Sciatic nerve (tissue), 2 donors: ENCODE results near the gene SLC7A6. TPM values are rescaled to one million over a fixed set of nuclear protein-coding genes. Genes with fewer than 3 reads are reported as not detected.
A peak's percentile ranks its signal among the peaks of the same experiment; 100 is the strongest.

ENCODE experiments used
- ATAC-seq: fragments of 200-7000 bp; cut with Tn5 transposase; one replicate; pipeline ENCODE4 v1.9.1; 2020; ENCODE audit warnings: mild to moderate bottlenecking, moderate library complexity
- DNase-seq: peaks from one replicate; pipeline ENCODE4 v3.0.0-alpha.2; 2020; ENCODE audit warnings: low spot score
- intact Hi-C: fragments of 100-400 bp; cut with DNase I; formaldehyde crosslinking; loops from one replicate; pipeline ENCODE4 v1.14.2; 2022
- total RNA-seq: library from RNA; stranded (reverse); fragmentation: NEBNext Ultra II Directional; extraction: Animal tissue kit (Norgen Biotek cat#: 25700); gene quantifications from one replicate; pipeline ENCODE4 v1.2.1, GENCODE V29; 2021
- donor health status: DM: no; HTN: no; CAD: no.
- donor health status: DM: no; HTN: no; CAD: no.

SLC7A6 gene
- total RNA-seq, 1 donor from 2014 or later, result 75.5 TPM

GRCh38 chr16:68249371-68249770 is 15.0 kb upstream of the SLC7A6 start:
- no peak for ATAC-seq
- no peak for DNase-seq
- intact Hi-C loops, result no loop called here

- DNase-seq (no peak), ATAC-seq (no peak)
- intact Hi-C loops, result no loop called here
Observed at GRCh38 chr16:68250951-68251350, 13.4 kb upstream of the SLC7A6 start.

DNA sequence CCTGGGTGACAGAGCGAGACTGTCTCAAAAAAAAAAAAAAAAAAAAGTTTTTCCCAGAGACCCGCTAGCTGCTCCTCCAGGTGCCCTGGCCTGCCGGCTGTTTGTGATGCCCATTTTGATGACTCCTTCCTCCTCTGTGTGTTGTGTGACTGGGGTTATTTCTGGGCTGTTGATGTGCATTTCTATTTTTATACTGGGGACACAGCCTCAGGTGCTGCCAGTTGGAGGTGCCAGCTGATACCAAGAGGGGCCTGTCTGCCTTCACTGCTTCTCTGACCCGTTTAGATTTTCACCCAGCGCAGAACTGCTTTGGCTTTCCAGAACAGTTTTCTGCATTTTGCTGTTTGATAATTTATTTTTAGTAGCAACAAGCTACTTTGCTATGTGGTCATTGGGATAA is 12.5 kb upstream of the SLC7A6 start:
- DNase-seq (no peak), ATAC-seq (no peak)
- intact Hi-C loops, result no loop called here

DNA sequence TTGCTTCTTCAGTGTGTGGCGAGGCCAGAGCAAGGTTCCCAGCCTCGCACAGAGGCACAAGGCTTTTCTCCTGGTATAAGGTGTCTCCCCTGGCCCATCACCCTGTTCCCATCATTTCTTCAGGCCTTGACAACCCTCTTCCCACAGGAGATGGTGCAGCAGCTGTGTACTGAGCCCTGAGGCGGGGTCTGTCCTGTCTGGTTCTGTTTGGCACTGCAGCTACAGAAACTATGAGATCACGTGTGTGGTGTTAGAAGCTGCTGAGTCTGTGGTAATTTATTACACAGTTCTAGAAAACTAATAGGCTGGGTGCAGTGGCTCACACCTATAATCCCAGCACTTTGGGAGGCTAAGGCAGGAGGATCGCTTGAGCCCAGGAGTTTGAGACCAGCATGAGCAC is 11.9 kb upstream of the SLC7A6 start:
- no peak for ATAC-seq
- DNase-seq, result no peak
- intact Hi-C loops, result no loop called here

GRCh38 chr16:68253721-68254120 is 10.6 kb upstream of the SLC7A6 start:
- ATAC-seq, result no peak
- DNase-seq, result no peak
- intact Hi-C loops, result no loop called here

GRCh38 chr16:68255712-68256111 is 8.6 kb upstream of the SLC7A6 start:
- intact Hi-C loops, result no loop called here
- no peak for ATAC-seq
- DNase-seq, result no peak

- intact Hi-C loops, result no loop called here
- peak; percentile 20 for ATAC-seq
- no peak for DNase-seq
Observed at GRCh38 chr16:68257251-68257905, 6.9 kb upstream of the SLC7A6 start.

- no peak for DNase-seq
- peak; percentile 37 for ATAC-seq
- intact Hi-C loops, result no loop called here
Observed at GRCh38 chr16:68257906-68258800, 6.2 kb upstream of the SLC7A6 start.

GRCh38 chr16:68259007-68259825 is 5.1 kb upstream of the SLC7A6 start:
- ATAC-seq, result no peak
- no peak for DNase-seq
- intact Hi-C loops, result no loop called here

GRCh38 chr16:68263559-68264127 is 683 bp upstream of the SLC7A6 start:
- intact Hi-C loops, result loop anchor here (5.0 kb wide), 1 partner anchor 69 kb away; no protein-coding TSS in a partner anchor
- DNase-seq (no peak), ATAC-seq (no peak)

DNA sequence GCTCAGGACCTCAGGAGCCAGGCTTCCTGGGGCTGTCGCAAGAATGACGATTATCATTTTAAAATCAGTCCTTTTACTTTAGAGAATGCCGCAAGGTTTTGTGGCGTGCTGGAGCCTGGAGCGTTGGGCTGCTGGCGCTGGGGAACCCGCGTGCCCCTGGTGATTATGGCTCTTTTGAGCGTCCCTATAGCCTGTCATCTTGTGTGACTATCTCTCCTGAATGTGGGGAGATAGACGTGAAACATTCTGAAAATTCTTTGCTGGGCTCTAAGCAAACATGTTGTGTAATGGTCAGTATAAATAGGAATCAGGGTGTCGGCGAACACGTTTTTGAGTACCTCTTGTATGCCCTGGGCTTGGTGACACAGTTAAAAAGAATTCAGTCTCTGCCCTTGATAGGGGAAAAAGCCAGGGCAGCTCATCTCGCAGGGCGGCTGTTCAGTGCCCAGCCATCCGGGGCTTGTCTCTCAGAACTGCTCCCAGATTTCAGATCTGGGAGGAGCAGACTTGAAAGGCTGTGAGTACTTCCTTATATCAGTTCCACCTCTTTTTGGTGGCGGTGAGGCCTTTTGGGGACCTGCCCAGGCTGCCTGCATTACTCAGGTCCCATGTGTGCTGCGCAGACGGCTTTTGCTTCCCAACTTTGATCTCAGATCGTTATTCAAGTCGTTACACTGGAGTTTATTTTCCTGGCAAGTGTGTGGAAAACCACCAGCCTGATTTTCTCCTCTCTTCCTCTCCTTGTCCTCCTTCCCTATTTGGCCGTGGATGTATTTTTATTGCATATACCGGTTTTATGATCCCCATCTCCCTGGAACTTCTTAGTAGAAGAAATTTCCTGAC is 973 bp downstream of the SLC7A6 start:
- DNase-seq, result peak; percentile 71
- intact Hi-C loops, result no loop called here
- peak; percentile 73 for ATAC-seq

GRCh38 chr16:68267612-68268405 is 3.5 kb downstream of the SLC7A6 start:
- DNase-seq, result no peak
- ATAC-seq, result no peak
- intact Hi-C loops, result no loop called here

DNA sequence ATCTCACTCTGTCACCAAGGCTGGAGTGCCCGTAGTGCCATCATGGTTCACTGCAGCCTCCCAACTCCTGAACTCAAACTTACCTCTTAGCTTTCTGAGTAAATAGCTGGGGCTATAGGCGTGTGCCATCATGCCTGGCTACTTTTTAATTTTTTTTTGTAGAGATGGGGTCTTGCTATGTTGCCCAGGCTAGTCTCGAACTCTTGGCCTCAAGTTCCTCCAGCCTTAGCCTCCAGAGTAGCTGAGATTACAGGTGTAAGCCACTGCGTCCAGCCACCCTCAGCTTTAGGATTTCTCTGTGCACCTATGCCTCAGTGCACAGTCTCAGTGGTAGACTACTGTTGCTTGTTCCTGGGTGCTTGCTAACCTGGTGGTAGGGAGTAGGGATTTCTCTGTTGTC is 5.5 kb downstream of the SLC7A6 start:
- ATAC-seq (no peak), DNase-seq (no peak)
- intact Hi-C loops, result no loop called here

DNA sequence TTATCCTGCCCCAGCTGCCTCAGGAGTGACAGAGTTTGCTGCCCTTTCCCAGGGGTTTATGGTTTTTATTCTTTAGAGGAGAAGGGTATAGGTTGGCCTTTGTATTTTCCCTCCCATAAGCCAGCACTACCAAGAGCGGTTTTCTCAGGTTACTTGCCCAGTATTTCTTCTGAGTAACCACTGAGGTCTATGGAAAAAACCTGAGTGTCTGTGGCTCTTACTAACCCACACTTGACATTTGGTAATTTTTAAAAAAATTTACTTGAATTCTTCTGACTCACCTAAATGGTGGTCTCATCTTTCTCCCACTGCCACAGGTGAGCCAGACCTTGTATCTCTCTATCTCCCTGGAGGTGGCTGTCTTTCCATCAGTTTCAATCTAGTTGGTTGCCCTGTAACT is 6.0 kb downstream of the SLC7A6 start:
- no peak for DNase-seq
- ATAC-seq, result no peak
- intact Hi-C loops, result no loop called here

GRCh38 chr16:68272507-68273209 is 8.3 kb downstream of the SLC7A6 start:
- intact Hi-C loops, result no loop called here
- DNase-seq, result no peak
- no peak for ATAC-seq

DNA sequence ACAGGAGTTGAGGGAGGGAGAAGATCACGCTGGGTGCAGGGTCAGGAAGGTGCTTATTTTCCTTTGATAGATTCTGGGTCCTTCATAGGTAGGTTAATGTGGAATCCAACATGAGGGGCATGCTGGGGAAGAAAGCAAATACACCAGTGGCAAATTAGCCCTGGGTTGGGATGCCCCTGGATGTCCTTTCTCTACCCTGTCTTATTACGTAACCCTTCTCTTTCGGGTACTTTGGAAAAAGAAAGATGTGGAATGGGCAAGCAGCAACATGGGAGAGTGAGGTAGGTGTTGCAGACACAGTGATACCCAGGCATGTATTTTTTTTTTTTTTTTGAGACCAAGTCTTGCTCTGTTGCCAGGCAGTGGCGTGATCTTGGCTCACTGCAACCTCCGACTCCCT is 9.1 kb downstream of the SLC7A6 start:
- no peak for DNase-seq
- intact Hi-C loops, result no loop called here
- ATAC-seq, result no peak

GRCh38 chr16:68273896-68274295 is 9.6 kb downstream of the SLC7A6 start:
- intact Hi-C loops, result no loop called here
- ATAC-seq, result no peak

More at GRCh38 chr16:68273896-68274295, 9.6 kb downstream of the SLC7A6 start:
- DNase-seq, result no peak
